ENCODE data around the gene DIAPH2. TPM values are rescaled to one million over a fixed set of nuclear protein-coding genes. Genes with fewer than 3 reads are reported as not detected.

The DIAPH2 gene
- total and polyA plus RNA-seq, 2 of the 13 experiments (the other 11 are each of a cell fraction or from before 2014, with no cell fraction given), result 2.1 to 8.5 TPM

GRCh38 chrX:97609938-97610337 is 925.3 kb downstream of the DIAPH2 start:
- WGBS (ENCODE audit: low lambda C conversion rate), result 0% methylated on average over 1 of the region's 1 CpG

More at GRCh38 chrX:97609938-97610337, 925.3 kb downstream of the DIAPH2 start:
- ChIA-PET CTCF (ENCODE audit: low intra/inter-chr PET ratio, low total read pairs) (no interaction called here), POLR2A (no interaction called here)
- DNase-seq (ENCODE audit: low spot score) (no peak), FAIRE-seq (no peak), ATAC-seq (no peak)
- TF ChIP-seq HOXA9 (CRISPR knock-in tag; IDR thresholded peaks at IDR 0.05; ENCODE audit: borderline replicate concordance) (no peak), PRPF4 (IDR thresholded peaks at IDR 0.05; ENCODE audit: low read depth, low read length, poor library complexity, severe bottlenecking) (no peak), CERS6 (CRISPR knock-in tag; IDR thresholded peaks at IDR 0.05) (no peak), BCLAF1 (IDR thresholded peaks at IDR 0.05) (no peak)
- intact Hi-C loops (cut with micrococcal nuclease; ENCODE audit: unreplicated experiment) (no loop called here), in situ Hi-C loops (cut with HindIII; ENCODE audit: extremely low pct_ligation_motif_present, low pct_unique_long_range_greater_than_20kb) (no loop called here)
- Histone ChIP-seq H3K79me2 (ENCODE audit: insufficient read depth, low read length) (no peaks in the 10 kb centered on the region), H4K20me1 (ENCODE audit: insufficient read depth, low read length) (no peaks in the 10 kb centered on the region), H3K9me3 (ENCODE audit: low read length) (no peaks in the 10 kb centered on the region), H3K36me3 (replicated peaks in 1 of 2; ENCODE audit: control insufficient read depth in 1 of 2, insufficient read depth in 2 of 2, low read length in 2 of 2) (no peaks in the 10 kb centered on the region), H3K27ac (ENCODE audit: extremely low read length, insufficient read depth, low read length) (no peak overlapping the region), H3K4me1 (ENCODE audit: insufficient read depth, low read length) (no peaks in the 10 kb centered on the region), H3K4me2 (ENCODE audit: low read depth, low read length) (no peak overlapping the region), H2AFZ (ENCODE audit: low read length) (no peak overlapping the region), H3K4me3 (replicated peaks in 1 of 3; ENCODE audit: insufficient read depth in 1 of 3, low read depth in 2 of 3, low read length in 3 of 3) (no peak overlapping the region), H3K27me3 (ENCODE audit: control insufficient read depth in 1 of 2, insufficient read depth in 2 of 2, low read length in 2 of 2) (no peaks in the 10 kb centered on the region), H3K9ac (ENCODE audit: insufficient read depth, low read depth, low read length) (no peak overlapping the region)
- BruUV-seq (replicated peaks), result no TSS peak

Data from HepG2 (cell line).